Stimulated activated naive CD8-positive, alpha-beta T cell treated with anti-CD3 and anti-CD28 coated beads, Interleukin-15, Interleukin-2, amounts not matched to agents 100 U/mL and 50 U/mL, for 24 hours (primary cell): ENCODE results near the gene STK31.
"Not testable (repeated sequence)": the region's sequence is repeated elsewhere in the genome, so short reads cannot be mapped to it uniquely, and the experiment has no call there.

Source experiments
- ATAC-seq: fragments of 150-1000 bp; cut with Tn5 transposase; one replicate; pipeline ENCODE4 v1.10.0; 2021
- DNase-seq: peaks from one replicate; pipeline ENCODE4 v3.0.0; 2021

STK31 gene, protein sequence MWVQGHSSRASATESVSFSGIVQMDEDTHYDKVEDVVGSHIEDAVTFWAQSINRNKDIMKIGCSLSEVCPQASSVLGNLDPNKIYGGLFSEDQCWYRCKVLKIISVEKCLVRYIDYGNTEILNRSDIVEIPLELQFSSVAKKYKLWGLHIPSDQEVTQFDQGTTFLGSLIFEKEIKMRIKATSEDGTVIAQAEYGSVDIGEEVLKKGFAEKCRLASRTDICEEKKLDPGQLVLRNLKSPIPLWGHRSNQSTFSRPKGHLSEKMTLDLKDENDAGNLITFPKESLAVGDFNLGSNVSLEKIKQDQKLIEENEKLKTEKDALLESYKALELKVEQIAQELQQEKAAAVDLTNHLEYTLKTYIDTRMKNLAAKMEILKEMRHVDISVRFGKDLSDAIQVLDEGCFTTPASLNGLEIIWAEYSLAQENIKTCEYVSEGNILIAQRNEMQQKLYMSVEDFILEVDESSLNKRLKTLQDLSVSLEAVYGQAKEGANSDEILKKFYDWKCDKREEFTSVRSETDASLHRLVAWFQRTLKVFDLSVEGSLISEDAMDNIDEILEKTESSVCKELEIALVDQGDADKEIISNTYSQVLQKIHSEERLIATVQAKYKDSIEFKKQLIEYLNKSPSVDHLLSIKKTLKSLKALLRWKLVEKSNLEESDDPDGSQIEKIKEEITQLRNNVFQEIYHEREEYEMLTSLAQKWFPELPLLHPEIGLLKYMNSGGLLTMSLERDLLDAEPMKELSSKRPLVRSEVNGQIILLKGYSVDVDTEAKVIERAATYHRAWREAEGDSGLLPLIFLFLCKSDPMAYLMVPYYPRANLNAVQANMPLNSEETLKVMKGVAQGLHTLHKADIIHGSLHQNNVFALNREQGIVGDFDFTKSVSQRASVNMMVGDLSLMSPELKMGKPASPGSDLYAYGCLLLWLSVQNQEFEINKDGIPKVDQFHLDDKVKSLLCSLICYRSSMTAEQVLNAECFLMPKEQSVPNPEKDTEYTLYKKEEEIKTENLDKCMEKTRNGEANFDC

DNA sequence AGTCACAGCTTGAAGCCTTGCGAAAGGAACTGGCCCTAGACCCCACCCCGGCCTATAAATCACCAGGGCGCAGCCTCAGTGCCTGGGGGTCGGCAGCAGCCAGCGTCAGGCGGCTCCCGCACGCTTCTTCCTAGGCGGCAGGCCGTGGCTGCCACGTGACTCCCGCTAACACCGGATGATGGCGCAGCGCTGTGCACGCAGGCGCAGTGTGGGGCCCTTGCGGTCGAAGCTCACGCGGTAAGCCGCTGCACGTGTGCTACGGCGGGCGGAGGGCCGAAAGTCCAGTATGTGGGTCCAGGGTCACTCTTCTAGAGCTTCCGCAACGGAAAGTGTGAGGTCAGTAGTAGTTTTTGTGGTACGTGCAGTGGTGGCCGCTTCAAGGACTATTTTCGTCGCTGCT, at the start of gene STK31:
TSS of gene STK31 (plus strand) at position 220 of the 400 bp plus-strand sequence. CDS start at position 287, 67 bp downstream.
- DNase-seq (no peak), ATAC-seq (no peak)

DNA sequence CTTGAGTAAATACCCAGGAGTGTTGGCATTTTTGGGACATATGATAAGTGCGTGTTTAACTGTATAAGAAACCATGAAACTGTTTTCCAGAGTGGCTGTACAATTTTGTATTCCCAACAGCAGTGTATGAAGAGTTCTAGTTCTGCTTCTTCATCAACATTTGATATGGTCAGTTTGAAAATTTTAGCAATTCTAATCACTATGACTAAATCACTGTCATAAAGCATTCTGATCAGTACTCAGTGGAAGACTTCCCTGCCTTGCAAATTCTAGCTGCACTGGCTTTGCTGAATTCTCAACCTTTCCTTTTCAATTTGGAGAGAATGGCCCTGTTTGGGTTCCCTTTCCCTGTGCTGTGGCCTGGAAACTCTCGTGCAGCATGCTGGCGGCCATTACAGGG, 48.6 kb upstream of the STK31 start:
- ATAC-seq, result no peak
- DNase-seq, result no peak

DNA sequence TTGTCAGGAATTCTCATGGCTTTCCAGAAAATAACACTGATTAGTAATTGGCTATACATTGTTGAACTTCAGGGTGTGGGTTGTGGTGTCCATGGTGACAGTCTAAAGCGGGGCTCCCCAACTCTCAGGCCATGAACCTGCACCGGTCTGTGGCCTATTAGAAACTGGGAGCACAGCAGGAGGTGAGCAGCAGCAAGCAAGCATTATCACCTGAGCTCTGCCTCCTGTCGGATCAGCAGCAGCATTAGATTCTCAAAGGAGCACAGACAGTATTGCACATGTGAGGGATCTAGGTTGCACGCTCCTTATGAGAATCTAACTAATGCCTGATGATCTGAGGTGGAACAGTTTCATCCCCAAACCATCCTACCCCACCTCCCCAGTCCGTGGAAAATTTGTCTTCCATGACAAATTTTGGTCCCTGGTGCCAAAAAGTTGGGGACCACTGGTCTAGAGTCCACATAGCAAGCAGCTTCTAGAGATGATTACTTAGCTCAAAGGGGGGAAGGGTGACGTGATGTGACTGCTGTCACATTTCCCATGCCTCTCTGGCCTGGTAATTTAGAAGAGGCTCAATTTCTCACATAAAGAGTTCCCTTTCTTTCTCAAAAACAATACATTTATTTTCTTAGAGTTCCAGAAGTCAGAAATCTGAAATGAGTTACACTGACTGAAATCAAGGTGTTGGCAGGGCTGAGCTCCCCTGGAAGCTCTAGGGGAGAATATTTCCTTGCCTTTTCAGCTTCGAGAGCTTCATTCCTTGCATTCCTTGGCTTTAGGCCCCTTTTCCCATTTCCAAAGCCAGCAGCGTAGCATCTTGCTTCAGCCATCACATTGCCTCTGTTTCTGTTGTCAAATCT, 47.7 kb upstream of the STK31 start:
- DNase-seq, result no peak
- ATAC-seq, result no peak

DNA sequence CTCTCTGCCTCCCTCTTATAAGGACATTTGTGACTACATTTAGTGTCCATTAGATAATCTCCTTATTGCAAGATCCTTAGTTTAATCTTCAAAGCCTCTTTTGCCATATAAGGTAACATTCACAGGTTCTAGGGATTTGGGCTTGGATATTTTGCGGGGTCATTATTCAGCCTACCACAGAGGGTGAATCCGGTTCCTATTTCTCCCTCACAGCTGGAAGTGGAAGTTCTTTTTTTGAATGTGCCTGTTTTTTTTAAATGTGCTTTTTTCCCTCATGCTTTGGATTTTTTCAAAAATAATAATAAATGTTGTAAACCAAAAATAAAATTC, 47.1 kb upstream of the STK31 start:
- ATAC-seq (no peak), DNase-seq (no peak)

DNA sequence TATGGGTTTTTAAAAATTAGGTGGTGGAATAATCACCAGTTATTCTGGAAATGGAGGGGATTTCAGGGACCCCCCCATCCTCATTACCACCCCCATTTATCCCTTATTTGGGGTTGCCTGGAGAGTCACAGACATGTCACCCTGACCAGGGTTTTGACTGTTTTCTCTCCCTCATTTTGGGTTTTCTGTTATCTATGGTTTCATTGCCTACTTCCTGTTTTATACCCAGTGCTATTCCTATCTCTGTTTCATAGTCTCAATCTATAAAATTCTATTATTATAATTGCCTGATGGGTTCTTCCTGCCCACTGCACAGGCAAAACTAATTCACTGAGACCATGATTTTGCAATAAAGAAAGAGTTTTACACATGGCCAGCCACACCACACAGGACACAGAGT, 45.9 kb upstream of the STK31 start:
- ATAC-seq (no peak), DNase-seq (no peak)

DNA sequence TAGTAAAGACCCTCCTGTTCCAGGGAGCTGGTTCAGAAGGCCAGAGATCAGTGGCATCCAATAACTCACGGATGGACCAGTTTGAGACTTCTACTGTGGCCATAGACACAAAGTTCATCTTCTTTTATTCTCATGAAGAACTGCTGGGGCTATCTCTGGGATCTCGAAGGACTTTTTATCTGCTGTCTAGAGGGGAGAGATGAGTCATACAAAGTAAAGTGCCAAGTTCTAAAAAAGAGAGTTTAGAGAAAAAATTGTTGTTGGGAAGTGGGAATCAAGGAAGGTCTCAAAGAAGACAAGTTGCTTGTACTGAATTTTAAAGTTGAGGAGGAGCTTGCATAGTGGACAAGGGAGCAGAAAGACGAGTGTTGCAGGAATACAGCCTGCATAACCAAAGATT, 38.0 kb upstream of the STK31 start:
- DNase-seq (no peak), ATAC-seq (no peak)

DNA sequence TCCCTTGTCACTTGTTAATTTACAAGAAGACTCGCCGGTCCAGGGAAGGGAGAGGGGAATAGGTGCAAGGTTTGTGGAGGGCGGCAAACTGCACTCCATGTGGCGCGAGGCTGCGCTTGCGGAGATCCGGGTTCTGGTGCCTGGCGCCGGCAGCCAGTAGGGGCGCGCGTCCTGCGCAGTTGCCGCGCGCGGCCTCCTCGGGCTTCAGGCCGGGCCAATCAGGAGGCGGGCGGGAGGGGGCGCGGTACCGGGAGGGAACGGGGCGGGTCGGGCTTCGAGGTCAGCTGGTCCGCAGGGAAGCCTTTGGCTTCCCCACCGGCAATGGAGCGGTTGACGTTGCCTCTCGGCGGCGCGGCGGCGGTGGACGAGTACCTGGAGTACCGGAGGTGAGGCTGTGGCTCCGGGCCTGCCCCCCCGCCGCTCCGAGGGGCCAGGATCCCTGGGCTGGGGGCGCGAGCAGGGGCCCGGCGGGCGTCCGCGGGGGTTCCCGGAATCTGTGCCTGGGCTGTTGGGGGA, 30.1 kb upstream of the STK31 start, which contains the start of gene FAM221A:
TSS of gene FAM221A (plus strand) at position 302 of the 516 bp plus-strand sequence. CDS start at position 322, 20 bp downstream.
- ATAC-seq, result peak; percentile 98

DNA sequence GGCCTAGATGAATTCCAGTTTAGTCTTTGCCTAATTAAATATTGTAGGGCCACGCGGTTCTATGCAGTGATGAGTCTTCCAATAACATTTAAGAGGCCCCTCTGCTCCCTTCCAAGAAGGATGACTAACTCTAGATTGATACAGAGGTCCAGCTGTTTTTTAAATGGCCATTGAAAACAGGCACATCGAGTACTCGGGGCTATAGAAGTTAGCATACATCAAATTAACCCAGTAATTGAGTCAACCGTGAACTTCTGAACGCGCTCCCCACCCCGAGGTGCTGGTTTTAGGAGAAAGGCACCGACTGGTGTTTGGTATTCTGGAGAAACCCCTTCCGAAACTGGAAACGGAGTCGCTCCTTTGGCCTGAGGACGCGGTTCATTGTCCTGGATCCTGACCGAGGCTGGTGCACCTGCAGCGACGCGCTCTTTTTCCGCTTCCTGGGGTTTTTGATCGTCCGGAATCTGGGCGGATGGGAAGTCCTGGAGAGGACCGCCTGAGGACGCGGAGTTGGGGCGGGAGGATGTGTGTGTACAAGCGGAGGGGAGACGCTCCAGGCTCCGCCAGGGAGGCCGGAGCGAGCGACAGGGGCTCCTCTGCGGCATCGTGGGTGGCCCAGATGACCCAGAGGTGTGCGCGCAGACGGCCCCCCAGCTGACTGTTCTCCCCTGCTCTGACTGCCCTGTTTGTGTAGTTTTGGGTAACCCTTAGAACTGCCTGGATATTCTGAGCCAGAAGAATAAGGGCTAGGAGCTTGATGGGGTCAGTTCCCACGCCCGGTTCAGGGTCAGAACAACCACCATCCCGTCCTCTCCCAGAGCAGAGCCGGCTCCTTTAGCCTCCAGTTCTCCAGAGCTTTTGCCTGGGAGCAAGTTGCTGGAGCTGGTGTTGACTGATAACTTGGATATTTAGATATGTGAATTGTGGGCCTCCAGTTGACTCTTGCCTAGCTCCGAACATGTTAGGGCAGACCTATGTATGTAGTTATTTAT, 29.3 kb upstream of the STK31 start:
- peak; percentile 54 for DNase-seq

More for the DNA sequence above, 30.1 kb upstream of the STK31 start, which contains the start of gene FAM221A:
- DNase-seq, result peak; percentile 88

DNA sequence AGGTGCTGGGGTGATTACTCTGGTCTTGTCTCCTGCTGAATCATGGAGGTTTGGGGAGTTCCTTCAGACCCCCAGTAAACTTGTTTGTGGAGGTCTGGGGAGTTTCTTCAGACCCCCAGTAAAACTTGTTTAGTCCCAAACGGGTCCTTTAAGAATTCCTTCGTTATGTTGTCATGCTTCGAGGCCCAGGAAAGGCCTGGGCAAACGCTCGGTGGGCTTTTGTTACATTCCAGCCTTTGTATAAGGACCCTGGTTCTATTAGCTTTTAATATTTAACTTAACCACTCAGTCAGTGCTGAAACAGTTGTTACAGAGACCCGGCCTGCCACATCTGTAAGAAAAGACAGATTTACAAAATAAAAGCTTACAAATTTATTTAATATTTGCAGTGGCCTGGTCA, 26.0 kb upstream of the STK31 start:
- not testable (repeated sequence) for DNase-seq, ATAC-seq

More for the DNA sequence above, 29.3 kb upstream of the STK31 start:
- ATAC-seq, result peak; percentile 41

DNA sequence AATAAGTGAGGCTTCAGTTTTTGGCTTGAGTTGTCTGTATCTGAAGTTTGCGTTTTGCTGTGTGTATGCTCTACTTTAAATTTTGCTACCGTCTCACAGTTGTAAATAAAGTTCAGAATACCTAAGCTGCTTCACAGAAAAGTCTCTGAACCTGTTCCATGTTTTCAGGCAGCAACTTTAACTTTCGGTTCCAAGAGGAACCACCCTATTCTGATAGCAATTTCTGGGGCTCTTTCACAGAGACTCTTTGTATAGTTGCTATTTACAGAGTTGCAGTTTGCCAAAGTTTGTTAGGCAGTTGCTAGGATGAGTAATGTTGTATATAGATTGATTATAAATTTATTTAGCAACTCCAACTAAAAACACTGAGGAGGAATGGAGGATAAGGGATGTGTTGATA, 24.3 kb upstream of the STK31 start:
- DNase-seq (no peak), ATAC-seq (no peak)

DNA sequence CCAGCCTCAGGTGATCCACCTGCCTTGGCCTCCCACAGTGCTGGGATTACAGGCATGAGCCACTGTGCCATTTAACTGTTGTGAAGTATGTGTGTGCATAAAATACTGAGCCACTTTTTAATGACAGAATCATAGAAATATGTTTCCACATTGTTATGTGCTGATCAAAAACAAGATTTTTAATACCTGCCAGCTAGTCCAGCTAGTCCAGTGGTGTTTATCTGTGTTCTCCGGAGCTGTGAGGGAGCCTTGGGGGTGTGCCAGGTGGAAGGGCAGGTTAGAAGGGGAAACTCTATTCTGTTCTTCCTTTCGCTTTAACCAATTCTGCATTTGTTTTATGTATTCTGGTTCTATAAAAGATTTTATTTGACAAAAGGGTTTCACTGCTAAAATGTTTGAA, 23.0 kb upstream of the STK31 start:
- DNase-seq (no peak), ATAC-seq (no peak)

DNA sequence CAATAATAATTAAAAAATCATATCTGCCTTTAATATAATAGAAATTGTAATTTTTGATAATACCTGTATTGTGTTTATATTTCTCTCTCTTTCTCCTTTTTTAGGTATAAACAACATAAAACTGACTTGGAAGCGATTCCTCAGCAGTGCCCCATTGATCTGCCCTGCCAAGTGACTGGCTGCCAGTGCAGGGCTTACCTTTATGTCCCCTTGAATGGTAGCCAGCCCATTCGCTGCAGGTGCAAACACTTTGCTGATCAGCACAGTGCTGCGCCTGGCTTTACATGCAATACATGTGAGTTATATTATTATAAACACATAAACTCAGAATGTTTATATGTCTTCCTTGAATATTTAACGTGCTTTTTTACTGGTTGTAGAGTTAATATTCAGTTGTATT, 20.9 kb upstream of the STK31 start:
- ATAC-seq, result no peak
- no peak for DNase-seq

DNA sequence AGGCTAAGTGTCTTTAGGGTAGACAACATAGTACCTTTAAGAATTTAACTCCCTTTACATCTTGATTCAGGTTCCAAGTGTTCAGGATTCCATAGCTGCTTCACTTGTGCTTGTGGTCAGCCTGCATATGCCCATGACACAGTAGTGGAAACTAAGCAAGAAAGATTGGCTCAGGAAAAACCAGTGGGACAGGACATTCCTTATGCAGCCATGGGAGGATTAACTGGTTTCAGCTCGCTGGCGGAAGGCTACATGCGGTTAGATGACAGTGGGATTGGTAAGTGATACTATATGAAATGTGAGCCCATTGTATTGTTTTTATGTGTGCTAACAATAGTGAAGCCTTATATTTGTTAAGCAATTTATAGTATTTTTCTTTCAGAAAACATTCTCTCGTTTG, 18.7 kb upstream of the STK31 start:
- DNase-seq (no peak), ATAC-seq (no peak)

DNA sequence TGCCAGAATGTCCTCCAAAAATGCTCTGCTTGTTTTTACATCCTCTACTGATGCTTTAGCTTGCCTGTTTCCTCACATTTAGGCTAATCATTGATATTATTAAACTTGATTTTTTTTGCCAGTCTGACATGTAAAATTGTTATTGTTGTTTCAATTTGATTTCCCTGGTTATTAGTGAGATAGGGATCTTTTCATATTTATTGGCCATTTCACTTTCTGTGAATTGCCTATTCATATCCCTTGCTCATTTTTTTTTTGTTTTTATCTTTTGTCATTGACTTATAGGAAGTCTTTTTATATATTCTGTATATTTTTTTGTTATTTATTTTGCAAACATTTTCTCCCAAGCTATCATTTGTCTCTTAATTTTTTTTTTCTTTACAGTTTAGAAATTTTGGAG, 16.8 kb upstream of the STK31 start:
- ATAC-seq (no peak), DNase-seq (no peak)

DNA sequence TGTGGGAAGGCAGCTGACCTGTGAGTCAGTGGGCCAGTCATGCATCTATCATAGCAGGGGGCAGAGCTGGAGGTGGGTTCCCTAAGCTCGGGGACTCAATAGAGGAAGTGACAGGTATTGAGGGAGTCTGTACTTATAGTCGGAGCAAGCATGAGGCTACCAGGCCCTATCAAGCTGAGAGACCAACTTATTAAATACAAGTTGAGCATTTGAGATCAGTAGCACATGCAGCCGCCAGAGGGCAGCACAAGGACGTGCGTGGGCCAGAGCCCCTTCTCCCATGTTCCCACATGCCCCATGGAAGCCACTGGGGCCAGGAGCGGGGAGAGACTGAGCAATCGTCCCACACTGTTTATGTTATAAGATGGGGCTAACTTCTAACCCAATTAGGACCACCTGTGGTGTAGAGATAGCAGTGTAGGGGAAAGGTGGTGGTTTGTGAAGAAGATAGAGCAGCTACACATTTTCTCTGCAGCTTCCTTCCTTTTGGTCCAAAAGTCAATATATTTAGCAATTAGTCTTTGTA, 13.0 kb upstream of the STK31 start:
- ATAC-seq, result no peak

DNA sequence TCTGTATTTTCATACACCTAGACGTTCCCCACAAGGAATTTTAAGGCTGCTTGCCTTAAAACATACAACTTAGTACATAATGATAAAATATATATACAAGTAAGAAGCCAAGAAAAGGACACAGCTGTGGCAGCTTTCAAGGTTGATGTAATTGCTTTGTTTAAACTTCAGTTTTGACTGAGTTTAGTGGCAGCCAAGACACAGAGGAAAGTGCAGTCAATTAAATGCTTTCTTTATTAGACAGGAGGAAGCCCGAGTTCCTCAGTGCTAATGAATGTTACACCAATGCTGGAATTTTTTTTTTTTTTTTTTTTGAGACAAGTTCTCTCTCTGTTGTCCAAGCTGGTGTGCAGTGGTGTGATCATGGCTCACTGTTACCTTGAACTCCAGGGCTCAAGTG, 11.2 kb upstream of the STK31 start:
- ATAC-seq, result no peak
- DNase-seq, result no peak

More for the DNA sequence above, 13.0 kb upstream of the STK31 start:
- DNase-seq, result peak; percentile 74

DNA sequence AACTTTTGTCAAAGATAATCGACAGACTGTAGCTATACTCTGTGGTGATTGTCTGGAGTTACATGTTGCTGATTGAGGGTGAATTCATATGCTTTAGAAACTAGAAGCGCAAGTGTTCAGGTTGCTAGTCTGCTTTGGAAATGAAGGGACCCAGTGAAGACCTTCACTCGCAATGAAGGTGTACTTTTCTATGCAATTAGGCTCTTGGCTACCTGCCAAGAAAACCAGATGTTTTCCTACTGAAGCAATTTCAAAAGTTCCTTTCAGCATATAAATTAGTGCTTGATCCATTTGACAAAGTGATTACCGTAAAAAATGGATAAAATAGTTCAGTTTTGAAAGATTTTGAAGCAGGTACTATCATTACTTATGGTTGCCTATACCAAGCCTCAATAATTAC, 10.0 kb upstream of the STK31 start:
- ATAC-seq (no peak), DNase-seq (no peak)

DNA sequence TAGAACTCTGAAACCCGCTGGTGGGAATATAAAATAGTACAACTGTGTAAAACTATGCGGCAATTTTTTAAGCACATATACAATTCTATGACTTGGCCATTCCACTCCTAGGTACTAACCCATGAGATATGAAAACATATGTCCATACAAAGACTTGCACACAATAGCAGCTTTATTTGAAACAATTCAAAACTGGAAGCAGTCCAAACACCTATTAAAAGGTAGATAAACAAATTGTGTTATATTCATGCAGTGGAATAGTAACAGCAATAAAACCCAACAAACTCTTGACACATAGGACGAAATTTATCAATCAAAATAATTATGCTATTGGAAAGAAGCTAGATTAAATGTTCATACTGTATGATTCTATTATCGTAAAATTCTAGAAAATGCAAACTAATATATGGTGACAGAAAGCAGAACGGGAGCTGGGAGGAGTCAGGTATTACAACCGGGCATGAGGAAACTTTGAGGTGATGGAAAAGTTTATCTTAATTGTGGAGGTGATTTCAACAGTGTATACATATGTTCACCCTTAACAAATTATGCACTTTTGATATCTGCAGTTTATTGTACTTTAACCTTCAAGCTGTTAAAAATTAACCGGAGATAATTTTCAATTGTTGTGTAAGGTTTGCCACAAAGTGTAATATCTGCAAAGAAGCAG, 803 bp upstream of the STK31 start:
- no peak for ATAC-seq

More for the DNA sequence above, 803 bp upstream of the STK31 start:
- DNase-seq, result no peak
